K562 (cell line): ENCODE data around the gene MTHFR. TPM values are rescaled to one million over a fixed set of nuclear protein-coding genes. Genes with fewer than 3 reads are reported as not detected.
A peak's percentile ranks its signal among the peaks of the same experiment; 100 is the strongest.

ENCODE experiments used
- ATAC-seq: fragments of 200-7000 bp; cut with Tn5 transposase; 3 replicates; pipeline ENCODE4 v1.9.1; 2020; ENCODE audit warnings: moderate library complexity
- BruUV-seq: library from RNA; stranded (reverse); fragments of 400-500 nt; replicated peaks from 2 replicates; lab custom pipeline; 2021; lab: Mats Ljungman, UMichigan
- CTCF ChIA-PET: fragments of 300-600 bp; formaldehyde crosslinking; extraction: SDS; loops from one replicate; lab custom pipeline; 2021; ENCODE audit warnings: low intra/inter-chr PET ratio; lab: Yijun Ruan, JAX
- POLR2A ChIA-PET: fragments of 300-600, 350-650 bp; sonication (Branson Sonifier 250); formaldehyde crosslinking; extraction: SDS; loops from one replicate; lab custom pipeline; 2021; ENCODE audit warnings: antibody characterized with exemption, inconsistent platforms; lab: Yijun Ruan, JAX
- DNase-seq, 4 experiments: peaks; one replicate each; pipeline versions ENCODE4 v3.0.0 to v3.0.0-alpha.2; 2011 to 2018; ENCODE audit warnings: low spot score in 3 of 4, mixed read lengths in 3 of 4; ENCODE audit errors: extremely low read depth in 1 of 4
- FAIRE-seq: peaks from 2 replicates; lab custom pipeline; 2011; peaks lifted over from hg19 to GRCh38; lab: Jason Lieb, UNC
- H2AFZ ChIP-seq: 2 replicates; pipeline ENCODE4 v1.6.0; 2011; ENCODE audit warnings: low read depth, low read length, control low read depth, inconsistent platforms
- H3K27ac ChIP-seq: fragments of 200-600 bp; 3 replicates; pipeline ENCODE4 v1.8.0; 2011; ENCODE audit warnings: low read depth, mild to moderate bottlenecking, control low read depth, inconsistent platforms, low read length, moderate library complexity, mixed read lengths; ENCODE audit errors: extremely low read depth
- H3K27me3 ChIP-seq, 2 experiments: fragments of 300-600 bp in 1 of 2; 2 replicates in 1 of 2; 3 replicates in 1 of 2; pipeline versions ENCODE4 v1.6.0 to v1.8.0; 2011; ENCODE audit warnings: inconsistent platforms in 2 of 2, low read length in 2 of 2, mild to moderate bottlenecking in 1 of 2, mixed read lengths in 1 of 2, moderate library complexity in 1 of 2; ENCODE audit not compliant: control insufficient read depth in 2 of 2, insufficient read depth in 2 of 2
- H3K36me3 ChIP-seq: fragments of 300-600 bp; 3 replicates; pipeline ENCODE4 v1.8.0; 2011; ENCODE audit warnings: mild to moderate bottlenecking, low read length, inconsistent platforms; ENCODE audit not compliant: control insufficient read depth, insufficient read depth
- H3K4me1 ChIP-seq, 2 experiments: fragments of 200-600 bp in 1 of 2; replicated peaks in 1 of 2; 2 replicates in 1 of 2; 3 replicates in 1 of 2; pipeline versions ENCODE4 v1.5.1 to v1.8.0; 2011; ENCODE audit warnings: inconsistent platforms in 2 of 2, low read length in 2 of 2, mild to moderate bottlenecking in 1 of 2, mixed read lengths in 1 of 2, moderate library complexity in 1 of 2; ENCODE audit not compliant: control insufficient read depth in 2 of 2, insufficient read depth in 2 of 2
- H3K4me2 ChIP-seq: 2 replicates; pipeline ENCODE4 v1.6.1; 2011; ENCODE audit warnings: low read length, control low read depth, inconsistent platforms, mixed read lengths; ENCODE audit not compliant: insufficient read depth
- H3K4me3 ChIP-seq: fragments of 200-600 bp; sonication (generic), shearing (Covaris generic); 2 replicates; pipeline ENCODE4 v1.5.1; 2016; ENCODE audit warnings: control low read depth, inconsistent platforms
- H3K79me2 ChIP-seq: fragments of 200-600 bp; 3 replicates; pipeline ENCODE4 v1.8.0; 2011; ENCODE audit warnings: low read length, inconsistent platforms; ENCODE audit not compliant: control insufficient read depth, insufficient read depth
- H3K9ac ChIP-seq, 2 experiments: 2 replicates each; pipeline versions ENCODE4 v1.6.0 to v1.6.1; 2011; ENCODE audit warnings: low read depth in 2 of 2, low read length in 2 of 2, control low read depth in 1 of 2, inconsistent platforms in 1 of 2, mild to moderate bottlenecking in 1 of 2, mixed read lengths in 1 of 2; ENCODE audit not compliant: insufficient read depth in 1 of 2
- H3K9me1 ChIP-seq: one replicate; pipeline ENCODE4 v1.6.0; 2011; ENCODE audit warnings: inconsistent platforms, mild to moderate bottlenecking, low read length, moderate library complexity; ENCODE audit not compliant: control insufficient read depth, insufficient read depth
- H3K9me3 ChIP-seq: replicated peaks from 2 replicates; pipeline ENCODE4 v1.5.1; 2011; ENCODE audit warnings: low read depth, low read length, inconsistent platforms; ENCODE audit not compliant: control insufficient read depth, insufficient read depth
- H4K20me1 ChIP-seq: replicated peaks from 2 replicates; pipeline ENCODE4 v1.6.1; 2011; ENCODE audit warnings: low read length, inconsistent platforms, mixed read lengths; ENCODE audit not compliant: control insufficient read depth, insufficient read depth
- BMI1 ChIP-seq: fragments of 150-350 bp; IDR thresholded peaks from 2 replicates; pipeline ENCODE4 v1.6.1; 2014; ENCODE audit warnings: low read length
- FIP1L1 ChIP-seq: fragments of 200-400 bp; formaldehyde crosslinking; IDR thresholded peaks from 2 replicates; pipeline ENCODE4 v1.6.1; 2018; ENCODE audit warnings: mild to moderate bottlenecking, low read depth, low read length; ENCODE audit not compliant: poor library complexity, severe bottlenecking
- HIVEP1 ChIP-seq: fragments of 250-450 bp; sonication (Bioruptor Pico); IDR thresholded peaks from 2 replicates; pipeline ENCODE4 v1.4.0; 2020; ENCODE audit warnings: mild to moderate bottlenecking
- ZNF133 ChIP-seq: fragments of 250-450 bp; sonication (Bioruptor Pico); IDR thresholded peaks from 2 replicates; pipeline ENCODE4 v1.4.0; 2020; ENCODE audit warnings: mild to moderate bottlenecking
- ZNF695 ChIP-seq: fragments of 450-650 bp; formaldehyde crosslinking; IDR thresholded peaks from 2 replicates; pipeline ENCODE4 v1.4.0; 2020; ENCODE audit warnings: mild to moderate bottlenecking, moderate library complexity
- WGBS: fragments of 100-300 bp; shearing (Covaris generic); methylation state at CpG from one replicate; pipeline ENCODE4 v1.1.6; 2016; ENCODE audit warnings: low coverage, mixed read lengths; ENCODE audit not compliant: insufficient coverage; ENCODE audit errors: missing lambda C conversion rate; 5-methylcytosine and 5-hydroxymethylcytosine counted together
- in situ Hi-C: fragments of 300-500 bp; cut with MboI; formaldehyde crosslinking; loops from 4 replicates; pipeline ENCODE4 v1.15.0; 2018; ENCODE audit warnings: inconsistent platforms, mixed read lengths
- intact Hi-C: fragments of 100-400 bp; cut with micrococcal nuclease; formaldehyde crosslinking; loops from 2 replicates; pipeline ENCODE4 v1.14.2; 2022
- polyA plus RNA-seq, 8 experiments: library from polyadenylated mRNA; depleted of rRNA in 4 of 8; stranded (reverse) in 5 of 8; unstranded in 3 of 8; fragments of >200 nt; fragmentation: Nextera tagmentation in 2 of 8; fragmentation: Illumina TruSeq in 1 of 8; extraction: Ambion mirVana in 2 of 8; extraction: Trizol in 1 of 8; gene quantifications; 2 replicates each; pipeline versions ENCODE4 v1.2.1 to v1.2.3, GENCODE V29; 2011 to 2014; ENCODE audit warnings: inconsistent platforms in 1 of 8, missing spikeins in 1 of 8
- total RNA-seq, 7 experiments: library from RNA; depleted of rRNA in 6 of 7; stranded (reverse); fragments of >200 nt in 6 of 7; fragmentation: Illumina TruSeq in 2 of 7; extraction: Trizol in 2 of 7; gene quantifications; 2 replicates each; pipeline versions ENCODE4 v1.2.1 to v1.2.3, GENCODE V29; 2011 to 2021; ENCODE audit warnings: low replicate concordance in 1 of 7
- TF ChIP-seq, protein P1 (sequence below): sonication (generic); formaldehyde crosslinking; IDR thresholded peaks from 2 replicates; pipeline ENCODE4 v1.8.1; 2023; ENCODE audit warnings: mild to moderate bottlenecking, missing genetic modification reagents
- TF ChIP-seq, protein P2 (sequence below): fragments of 250-450 bp; sonication (Bioruptor Pico); IDR thresholded peaks from 2 replicates; pipeline ENCODE4 v1.4.0; 2020; ENCODE audit warnings: mild to moderate bottlenecking, moderate library complexity

Gene MTHFR
- total and polyA plus RNA-seq, 9 of the 15 experiments (the other 6 are each of a cell fraction or from before 2014, with no cell fraction given), result 5.0 to 104 (median 62.6) TPM

DNA sequence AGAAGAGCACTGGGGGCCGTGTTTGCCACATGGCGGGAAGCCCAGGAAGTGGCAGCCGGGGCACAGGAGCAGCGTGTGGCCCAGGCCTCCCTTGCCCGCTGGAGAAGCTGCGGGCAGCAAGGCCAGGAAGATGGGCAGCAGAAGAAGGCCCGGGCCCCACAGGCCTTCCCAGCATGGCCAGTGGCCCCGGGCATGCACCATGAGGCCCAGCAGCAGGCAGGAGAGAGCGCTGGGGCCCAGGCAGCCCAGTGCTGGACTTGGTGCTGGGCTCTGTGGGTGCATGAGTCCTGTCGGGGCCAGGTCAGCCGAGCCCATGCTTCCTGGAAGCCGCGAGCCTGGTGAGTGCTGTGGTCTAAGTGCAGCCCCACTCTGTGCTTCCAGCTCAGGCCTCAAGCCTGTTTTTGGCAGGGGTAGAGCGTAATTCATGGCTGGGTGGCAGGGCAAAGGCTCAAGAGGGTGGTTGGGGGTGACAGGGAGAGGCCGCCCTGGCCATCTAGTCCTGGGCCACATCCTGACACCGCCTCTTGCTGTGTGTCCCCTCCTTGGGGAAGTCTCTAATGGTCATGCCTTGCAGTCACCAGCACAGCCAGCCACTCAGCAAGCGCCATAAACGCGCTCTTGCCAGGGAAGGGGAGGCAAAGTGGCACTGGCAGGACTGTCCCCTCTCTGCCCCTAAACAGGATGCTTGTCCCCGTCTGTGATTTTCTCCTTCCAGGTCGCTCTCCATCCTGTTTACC, 21.3 kb downstream of the MTHFR start (continued):
- TF ChIP-seq HIVEP1 (CRISPR knock-in tag), result no peak
- TF ChIP-seq, protein P1, sequence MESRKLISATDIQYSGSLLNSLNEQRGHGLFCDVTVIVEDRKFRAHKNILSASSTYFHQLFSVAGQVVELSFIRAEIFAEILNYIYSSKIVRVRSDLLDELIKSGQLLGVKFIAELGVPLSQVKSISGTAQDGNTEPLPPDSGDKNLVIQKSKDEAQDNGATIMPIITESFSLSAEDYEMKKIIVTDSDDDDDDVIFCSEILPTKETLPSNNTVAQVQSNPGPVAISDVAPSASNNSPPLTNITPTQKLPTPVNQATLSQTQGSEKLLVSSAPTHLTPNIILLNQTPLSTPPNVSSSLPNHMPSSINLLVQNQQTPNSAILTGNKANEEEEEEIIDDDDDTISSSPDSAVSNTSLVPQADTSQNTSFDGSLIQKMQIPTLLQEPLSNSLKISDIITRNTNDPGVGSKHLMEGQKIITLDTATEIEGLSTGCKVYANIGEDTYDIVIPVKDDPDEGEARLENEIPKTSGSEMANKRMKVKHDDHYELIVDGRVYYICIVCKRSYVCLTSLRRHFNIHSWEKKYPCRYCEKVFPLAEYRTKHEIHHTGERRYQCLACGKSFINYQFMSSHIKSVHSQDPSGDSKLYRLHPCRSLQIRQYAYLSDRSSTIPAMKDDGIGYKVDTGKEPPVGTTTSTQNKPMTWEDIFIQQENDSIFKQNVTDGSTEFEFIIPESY (CRISPR knock-in tag), result 0 out of 2 replicates have a peak, but pooled peaks have one; percentile 36
- peak; percentile 60 for TF ChIP-seq FIP1L1
- TF ChIP-seq BMI1, result no peak
- TF ChIP-seq ZNF695, result no peak

DNA sequence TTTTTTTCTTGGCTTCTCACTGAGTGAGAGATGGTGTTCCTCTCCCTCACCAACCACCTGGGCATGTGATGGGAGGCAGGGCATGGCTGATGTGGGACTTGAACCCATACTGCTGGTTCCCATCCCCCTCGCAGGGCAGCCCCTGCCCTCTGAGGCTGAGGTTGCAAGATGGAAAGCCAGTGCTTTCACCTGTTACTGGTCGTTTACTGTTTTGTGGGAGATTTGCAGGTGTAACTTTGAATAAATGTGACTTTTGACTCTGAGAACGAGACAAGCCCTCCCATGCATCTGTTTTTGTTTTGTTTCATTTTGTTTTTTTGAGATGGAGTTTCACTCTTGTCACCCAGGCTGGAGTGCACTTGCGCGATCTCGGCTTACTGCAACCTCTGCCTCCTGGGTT, 22.2 kb downstream of the MTHFR start:
- Histone ChIP-seq H3K79me2 (no peaks in the 10 kb centered on the region; the same call in 2 of the 3 replicates), H3K4me1 (peaks cover 38 to 60% of the 10 kb centered on the region in 2 experiments), H3K9me1 (no peaks in the 10 kb centered on the region), H3K4me3 (no peak overlapping the region), H3K27ac (no peak overlapping the region), H3K36me3 (peaks cover 10% of the 10 kb centered on the region; the same call in 1 of the 3 replicates), H4K20me1 (no peaks in the 10 kb centered on the region), H3K9ac (no peak overlapping the region), H3K4me2 (no peak overlapping the region), H2AFZ (no peak overlapping the region), H3K9me3 (no peaks in the 10 kb centered on the region), H3K27me3 (no peaks in the 10 kb centered on the region)
- in situ Hi-C loops, result no loop called here
- 73% methylated on average over 6 of the region's 6 CpGs for WGBS
- DNase-seq, result no peak
- CTCF ChIA-PET, result no interaction called here
- intact Hi-C loops, result loop anchor here (2.0 kb wide), 1 partner anchor 77 kb away; no protein-coding TSS in a partner anchor
- no TSS peak for BruUV-seq
- ATAC-seq, result no peak
- no peak for FAIRE-seq
- POLR2A ChIA-PET, result interaction anchor here (1.0 to 2.0 kb wide), 3 partner anchors 12 to 18 kb away, joined by 3 to 9 read pairs (median 9); no protein-coding TSS in a partner anchor
- TF ChIP-seq ZNF133 (CRISPR knock-in tag), result no peak
- TF ChIP-seq, protein P2, sequence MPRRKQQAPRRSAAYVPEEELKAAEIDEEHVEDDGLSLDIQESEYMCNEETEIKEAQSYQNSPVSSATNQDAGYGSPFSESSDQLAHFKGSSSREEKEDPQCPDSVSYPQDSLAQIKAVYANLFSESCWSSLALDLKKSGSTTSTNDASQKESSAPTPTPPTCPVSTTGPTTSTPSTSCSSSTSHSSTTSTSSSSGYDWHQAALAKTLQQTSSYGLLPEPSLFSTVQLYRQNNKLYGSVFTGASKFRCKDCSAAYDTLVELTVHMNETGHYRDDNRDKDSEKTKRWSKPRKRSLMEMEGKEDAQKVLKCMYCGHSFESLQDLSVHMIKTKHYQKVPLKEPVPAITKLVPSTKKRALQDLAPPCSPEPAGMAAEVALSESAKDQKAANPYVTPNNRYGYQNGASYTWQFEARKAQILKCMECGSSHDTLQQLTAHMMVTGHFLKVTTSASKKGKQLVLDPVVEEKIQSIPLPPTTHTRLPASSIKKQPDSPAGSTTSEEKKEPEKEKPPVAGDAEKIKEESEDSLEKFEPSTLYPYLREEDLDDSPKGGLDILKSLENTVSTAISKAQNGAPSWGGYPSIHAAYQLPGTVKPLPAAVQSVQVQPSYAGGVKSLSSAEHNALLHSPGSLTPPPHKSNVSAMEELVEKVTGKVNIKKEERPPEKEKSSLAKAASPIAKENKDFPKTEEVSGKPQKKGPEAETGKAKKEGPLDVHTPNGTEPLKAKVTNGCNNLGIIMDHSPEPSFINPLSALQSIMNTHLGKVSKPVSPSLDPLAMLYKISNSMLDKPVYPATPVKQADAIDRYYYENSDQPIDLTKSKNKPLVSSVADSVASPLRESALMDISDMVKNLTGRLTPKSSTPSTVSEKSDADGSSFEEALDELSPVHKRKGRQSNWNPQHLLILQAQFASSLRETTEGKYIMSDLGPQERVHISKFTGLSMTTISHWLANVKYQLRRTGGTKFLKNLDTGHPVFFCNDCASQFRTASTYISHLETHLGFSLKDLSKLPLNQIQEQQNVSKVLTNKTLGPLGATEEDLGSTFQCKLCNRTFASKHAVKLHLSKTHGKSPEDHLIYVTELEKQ (CRISPR knock-in tag), result no peak
